Neural progenitor cell (in vitro differentiated cells): ENCODE measurements around the gene TMCO4.

Experiments
- CTCF ChIP-seq: fragments of 200-600 bp; sonication (generic); IDR thresholded peaks from 2 replicates; pipeline ENCODE4 v1.5.1; 2017; ENCODE audit warnings: antibody characterized with exemption, mild to moderate bottlenecking
- EZH2 ChIP-seq: fragments of 200-600 bp; sonication (generic); IDR thresholded peaks from 2 replicates; pipeline ENCODE4 v1.6.1; 2017; ENCODE audit warnings: antibody characterized with exemption, mild to moderate bottlenecking, moderate library complexity
- EZH2phosphoT487 ChIP-seq: fragments of 200-600 bp; sonication (generic); IDR thresholded peaks from 2 replicates; pipeline ENCODE4 v1.6.1; 2017; ENCODE audit warnings: antibody characterized with exemption

GRCh38 chr1:19752083-19752696 is 47.5 kb downstream of the TMCO4 start:
- TF ChIP-seq CTCF: no peak
- no peak for TF ChIP-seq EZH2
- TF ChIP-seq EZH2phosphoT487: no peak
